Caco-2 (cell line): ENCODE data around the gene CAMKK1. TPM values are rescaled to one million over a fixed set of nuclear protein-coding genes. Genes with fewer than 3 reads are reported as not detected.

ENCODE experiments used
- BruUV-seq: library from RNA; stranded (reverse); fragments of 400-500 nt; replicated peaks from 2 replicates; lab custom pipeline; 2021; lab: Mats Ljungman, UMichigan
- CTCF ChIA-PET: fragments of 300-600 bp; sonication (Branson Sonifier 250); formaldehyde crosslinking; loops from one replicate; lab custom pipeline; 2022; ENCODE audit warnings: antibody characterized with exemption; lab: Charles Lee
- POLR2A ChIA-PET: fragments of 300-600 bp; sonication (Branson Sonifier 250); formaldehyde crosslinking; loops from one replicate; lab custom pipeline; 2022; ENCODE audit warnings: antibody characterized with exemption; lab: Charles Lee
- DNase-seq, 2 experiments: peaks; one replicate each; pipeline versions ENCODE4 v3.0.0 to v3.0.0-alpha.2; 2020 to 2022
- H3K27me3 ChIP-seq: replicated peaks from 2 replicates; pipeline ENCODE4 v1.6.0; 2011; ENCODE audit warnings: low read length; ENCODE audit not compliant: control insufficient read depth, insufficient read depth
- H3K36me3 ChIP-seq: 2 replicates; pipeline ENCODE4 v1.5.1; 2011; ENCODE audit warnings: low read length; ENCODE audit not compliant: control insufficient read depth, insufficient read depth
- H3K4me1 ChIP-seq: fragments of 250-450 bp; sonication (Bioruptor Pico); 2 replicates; pipeline ENCODE4 v1.5.1; 2020; ENCODE audit warnings: mild to moderate bottlenecking
- H3K4me3 ChIP-seq: 2 replicates; pipeline ENCODE4 v1.5.1; 2011; ENCODE audit warnings: low read depth, mild to moderate bottlenecking, control low read depth, low read length
- H3K9me3 ChIP-seq: fragments of 250-450 bp; sonication (Bioruptor Pico); 2 replicates; pipeline ENCODE4 v1.5.1; 2020; ENCODE audit warnings: mild to moderate bottlenecking, moderate library complexity
- H3K27ac Mint-ChIP-seq: one replicate; pipeline ENCODE4 v1.8.0; 2022; ENCODE audit warnings: mixed read lengths; ENCODE audit not compliant: unreplicated experiment
- H3K27me3 Mint-ChIP-seq: one replicate; pipeline ENCODE4 v1.8.0; 2022; ENCODE audit warnings: mixed read lengths; ENCODE audit not compliant: insufficient read depth, unreplicated experiment
- H3K36me3 Mint-ChIP-seq: one replicate; pipeline ENCODE4 v1.8.0; 2022; ENCODE audit warnings: mild to moderate bottlenecking, mixed read lengths; ENCODE audit not compliant: insufficient read depth, unreplicated experiment
- H3K4me1 Mint-ChIP-seq: one replicate; pipeline ENCODE4 v1.8.0; 2022; ENCODE audit warnings: low read depth, mixed read lengths; ENCODE audit not compliant: unreplicated experiment
- H3K4me3 Mint-ChIP-seq: one replicate; pipeline ENCODE4 v1.8.0; 2022; ENCODE audit warnings: mild to moderate bottlenecking, moderate library complexity, mixed read lengths; ENCODE audit not compliant: unreplicated experiment
- H3K9me3 Mint-ChIP-seq: one replicate; pipeline ENCODE4 v1.8.0; 2022; ENCODE audit warnings: mixed read lengths; ENCODE audit not compliant: unreplicated experiment
- intact Hi-C: fragments of 100-400 bp; cut with micrococcal nuclease; formaldehyde crosslinking; loops from one replicate; pipeline ENCODE4 v1.10.0; 2022; ENCODE audit not compliant: unreplicated experiment
- total RNA-seq: library from RNA; stranded (reverse); gene quantifications from 2 replicates; pipeline ENCODE4 v1.2.3, GENCODE V29; 2022
- TF ChIP-seq, protein P1 (sequence below), 2 experiments: fragments of 200-600 bp in 1 of 2; IDR thresholded peaks; 1 replicate in 1 of 2; 2 replicates in 1 of 2; pipeline versions ENCODE4 v1.5.1 to v1.8.0; 2011 to 2022; ENCODE audit warnings: antibody characterized with exemption in 1 of 2, control low read depth in 1 of 2, inconsistent platforms in 1 of 2, low read depth in 1 of 2, low read length in 1 of 2, mild to moderate bottlenecking in 1 of 2, moderate library complexity in 1 of 2; ENCODE audit not compliant: insufficient read depth in 1 of 2, severe bottlenecking in 1 of 2, unreplicated experiment in 1 of 2

The CAMKK1 gene
- total RNA-seq, 1 experiment from 2014 or later = 1.9 TPM

DNA sequence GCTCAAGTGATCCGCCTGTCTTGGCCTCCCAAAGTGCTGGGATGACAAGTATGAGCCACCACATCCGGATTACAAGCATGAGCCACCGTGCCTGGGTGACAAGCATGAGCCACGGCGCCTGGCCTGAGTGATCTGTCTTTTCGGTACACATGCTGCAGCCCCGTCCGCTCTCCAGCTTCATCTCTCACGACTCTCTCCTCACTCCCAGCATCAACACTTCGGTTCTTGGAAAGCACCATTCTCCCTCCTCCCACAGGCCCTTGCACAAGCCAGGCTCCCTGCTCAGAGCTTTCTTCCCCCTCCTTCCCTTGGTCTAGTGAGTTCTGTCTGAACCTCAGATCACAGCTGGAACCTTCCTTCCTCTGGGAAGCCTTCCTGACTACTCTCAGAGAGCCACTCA is 40.3 kb downstream of the CAMKK1 start:
- DNase-seq = no peak
- CTCF ChIA-PET = no interaction called here
- Mint-ChIP-seq H3K36me3 (no peaks in the 10 kb centered on the region), H3K27me3 (no peaks in the 10 kb centered on the region), H3K27ac (no peak overlapping the region), H3K4me3 (no peak overlapping the region), H3K9me3 (no peaks in the 10 kb centered on the region), H3K4me1 (no peaks in the 10 kb centered on the region)
- POLR2A ChIA-PET = no interaction called here
- BruUV-seq = no TSS peak
- Histone ChIP-seq H3K9me3 (no peaks in the 10 kb centered on the region), H3K4me3 (no peak overlapping the region), H3K27me3 (no peaks in the 10 kb centered on the region), H3K36me3 (no peaks in the 10 kb centered on the region), H3K4me1 (no peaks in the 10 kb centered on the region)
- intact Hi-C loops = no loop called here
- TF ChIP-seq, protein P1, sequence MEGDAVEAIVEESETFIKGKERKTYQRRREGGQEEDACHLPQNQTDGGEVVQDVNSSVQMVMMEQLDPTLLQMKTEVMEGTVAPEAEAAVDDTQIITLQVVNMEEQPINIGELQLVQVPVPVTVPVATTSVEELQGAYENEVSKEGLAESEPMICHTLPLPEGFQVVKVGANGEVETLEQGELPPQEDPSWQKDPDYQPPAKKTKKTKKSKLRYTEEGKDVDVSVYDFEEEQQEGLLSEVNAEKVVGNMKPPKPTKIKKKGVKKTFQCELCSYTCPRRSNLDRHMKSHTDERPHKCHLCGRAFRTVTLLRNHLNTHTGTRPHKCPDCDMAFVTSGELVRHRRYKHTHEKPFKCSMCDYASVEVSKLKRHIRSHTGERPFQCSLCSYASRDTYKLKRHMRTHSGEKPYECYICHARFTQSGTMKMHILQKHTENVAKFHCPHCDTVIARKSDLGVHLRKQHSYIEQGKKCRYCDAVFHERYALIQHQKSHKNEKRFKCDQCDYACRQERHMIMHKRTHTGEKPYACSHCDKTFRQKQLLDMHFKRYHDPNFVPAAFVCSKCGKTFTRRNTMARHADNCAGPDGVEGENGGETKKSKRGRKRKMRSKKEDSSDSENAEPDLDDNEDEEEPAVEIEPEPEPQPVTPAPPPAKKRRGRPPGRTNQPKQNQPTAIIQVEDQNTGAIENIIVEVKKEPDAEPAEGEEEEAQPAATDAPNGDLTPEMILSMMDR (IDR thresholded peaks at IDR 0.05; ENCODE audit: insufficient read depth in 1 of 2, low read depth in 1 of 2, low read length in 1 of 2, severe bottlenecking in 1 of 2, unreplicated experiment in 1 of 2) = no peak

DNA sequence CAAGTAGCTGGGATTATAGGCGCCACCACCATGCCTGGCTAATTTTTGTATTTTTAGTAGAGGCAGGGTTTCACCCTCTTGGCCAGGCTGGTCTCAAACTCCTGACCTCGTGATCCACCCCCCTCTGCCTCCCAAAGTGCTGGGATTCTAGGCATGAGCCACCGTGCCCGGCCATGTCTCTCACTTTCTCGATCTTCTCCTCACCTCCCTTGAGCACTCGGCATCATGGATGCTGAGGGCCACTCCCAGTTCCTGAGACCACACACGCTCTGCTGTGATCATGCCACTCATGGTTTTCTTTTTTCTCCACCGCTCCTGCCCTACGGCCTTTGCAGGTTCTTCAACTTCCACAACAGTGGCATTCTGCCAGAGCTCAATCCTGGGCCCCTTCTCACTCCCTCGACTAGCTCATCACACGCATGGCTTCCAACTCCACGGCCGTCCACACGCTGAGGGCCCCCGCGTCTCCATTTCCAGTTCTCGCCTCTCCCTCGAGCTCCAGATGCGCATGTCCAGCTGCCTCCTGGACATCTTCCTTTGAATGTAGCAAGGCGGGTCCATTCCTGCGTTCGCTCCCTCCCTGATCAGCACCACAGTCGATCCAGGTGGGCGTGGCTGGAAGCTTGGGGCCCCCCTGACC is 41.3 kb downstream of the CAMKK1 start:
- Histone ChIP-seq H3K36me3 (no peaks in the 10 kb centered on the region), H3K4me1 (no peaks in the 10 kb centered on the region), H3K9me3 (no peaks in the 10 kb centered on the region), H3K27me3 (no peaks in the 10 kb centered on the region), H3K4me3 (no peak overlapping the region)
- BruUV-seq = no TSS peak
- Mint-ChIP-seq H3K36me3 (no peaks in the 10 kb centered on the region), H3K4me1 (no peaks in the 10 kb centered on the region), H3K27me3 (no peaks in the 10 kb centered on the region), H3K4me3 (no peak overlapping the region), H3K27ac (no peak overlapping the region), H3K9me3 (no peaks in the 10 kb centered on the region)
- DNase-seq = no peak
- TF ChIP-seq, protein P1 (IDR thresholded peaks at IDR 0.05; ENCODE audit: insufficient read depth in 1 of 2, low read depth in 1 of 2, low read length in 1 of 2, severe bottlenecking in 1 of 2, unreplicated experiment in 1 of 2) = no peak
- CTCF ChIA-PET = no interaction called here
- POLR2A ChIA-PET = no interaction called here
- intact Hi-C loops = no loop called here

DNA sequence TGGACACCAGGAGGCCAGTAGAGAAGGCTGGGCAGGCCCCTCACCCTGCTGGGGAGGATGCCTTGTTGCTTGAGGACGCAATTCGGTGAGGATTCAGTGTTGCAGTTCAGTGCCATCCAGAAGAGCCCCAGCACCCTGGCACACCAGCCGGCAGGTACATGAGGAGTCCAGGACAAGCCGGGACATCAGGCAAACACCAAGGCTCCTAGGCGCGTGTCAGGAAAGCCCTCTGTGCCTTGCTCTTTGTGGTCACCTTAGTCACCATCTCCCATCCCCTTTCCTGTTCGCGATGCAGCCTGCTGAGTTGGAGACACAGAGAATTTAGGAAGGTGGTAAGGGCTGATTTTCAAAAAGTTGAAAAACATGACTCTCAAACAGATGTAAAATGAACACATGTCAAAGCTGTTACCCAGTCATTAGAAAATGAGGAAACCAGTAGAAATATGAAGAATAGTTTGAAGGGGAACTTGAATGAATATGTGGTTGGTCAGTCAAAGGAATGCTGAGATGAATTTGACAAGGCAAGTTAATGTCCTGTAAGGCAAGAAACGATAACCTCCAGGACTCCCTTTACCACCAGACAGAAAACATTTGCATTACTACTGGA is 44.5 kb downstream of the CAMKK1 start:
- 0 out of 2 replicates have a peak, but pooled peaks cover 3% of the 10 kb centered on the region for H3K4me1 ChIP-seq
- no peak overlapping the region for H3K4me3 Mint-ChIP-seq

More for the DNA sequence above, 44.5 kb downstream of the CAMKK1 start:
- Mint-ChIP-seq H3K27ac (no peak overlapping the region), H3K36me3 (peaks cover 9% of the 10 kb centered on the region), H3K27me3 (no peaks in the 10 kb centered on the region), H3K4me1 (no peaks in the 10 kb centered on the region), H3K9me3 (no peaks in the 10 kb centered on the region)
- no peaks in the 10 kb centered on the region for H3K36me3 ChIP-seq
- H3K27me3 ChIP-seq = no peaks in the 10 kb centered on the region
- no peak overlapping the region for H3K4me3 ChIP-seq
- TF ChIP-seq, protein P1 (IDR thresholded peaks at IDR 0.05; ENCODE audit: insufficient read depth in 1 of 2, low read depth in 1 of 2, low read length in 1 of 2, severe bottlenecking in 1 of 2, unreplicated experiment in 1 of 2) = no peak
- H3K9me3 ChIP-seq = no peaks in the 10 kb centered on the region
- CTCF ChIA-PET = no interaction called here
- BruUV-seq = no TSS peak
- DNase-seq = no peak
- intact Hi-C loops = no loop called here
- POLR2A ChIA-PET = no interaction called here
